Gastrocnemius medialis (tissue), 4 donors: ENCODE measurements around the gene DCTN3.

Experiments used
- POLR2A ChIP-seq, 2 donors: fragments of 450-650 bp; IDR thresholded peaks; one replicate each; pipeline ENCODE4 v1.6.1; 2017; ENCODE audit warnings: antibody characterized with exemption in 2 of 2, mild to moderate bottlenecking in 2 of 2, moderate library complexity in 2 of 2
- TF ChIP-seq, protein P1 (sequence below), 5 experiments: fragments of 450-650 bp in 3 of 5; fragments of 200-600 bp in 2 of 5; sonication (generic) in 2 of 5; IDR thresholded peaks in 4 of 5; conservative IDR thresholded peaks in 1 of 5; 1 replicate in 4 of 5; 2 replicates in 1 of 5; pipeline ENCODE4 v1.5.1; 2016 to 2019; ENCODE audit warnings: antibody characterized with exemption in 5 of 5, mild to moderate bottlenecking in 3 of 5, moderate library complexity in 3 of 5

- TF ChIP-seq POLR2A (IDR thresholded peaks at IDR 0.05) = no peak
- TF ChIP-seq, protein P1, sequence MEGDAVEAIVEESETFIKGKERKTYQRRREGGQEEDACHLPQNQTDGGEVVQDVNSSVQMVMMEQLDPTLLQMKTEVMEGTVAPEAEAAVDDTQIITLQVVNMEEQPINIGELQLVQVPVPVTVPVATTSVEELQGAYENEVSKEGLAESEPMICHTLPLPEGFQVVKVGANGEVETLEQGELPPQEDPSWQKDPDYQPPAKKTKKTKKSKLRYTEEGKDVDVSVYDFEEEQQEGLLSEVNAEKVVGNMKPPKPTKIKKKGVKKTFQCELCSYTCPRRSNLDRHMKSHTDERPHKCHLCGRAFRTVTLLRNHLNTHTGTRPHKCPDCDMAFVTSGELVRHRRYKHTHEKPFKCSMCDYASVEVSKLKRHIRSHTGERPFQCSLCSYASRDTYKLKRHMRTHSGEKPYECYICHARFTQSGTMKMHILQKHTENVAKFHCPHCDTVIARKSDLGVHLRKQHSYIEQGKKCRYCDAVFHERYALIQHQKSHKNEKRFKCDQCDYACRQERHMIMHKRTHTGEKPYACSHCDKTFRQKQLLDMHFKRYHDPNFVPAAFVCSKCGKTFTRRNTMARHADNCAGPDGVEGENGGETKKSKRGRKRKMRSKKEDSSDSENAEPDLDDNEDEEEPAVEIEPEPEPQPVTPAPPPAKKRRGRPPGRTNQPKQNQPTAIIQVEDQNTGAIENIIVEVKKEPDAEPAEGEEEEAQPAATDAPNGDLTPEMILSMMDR (IDR thresholded peaks at IDR 0.05 in 4 of 5, conservative IDR thresholded peaks at IDR 0.05 in 1 of 5) = peak; percentile 65 to 89 (median 86)
Observed at GRCh38 chr9:34633851-34634550, 13.7 kb upstream of the DCTN3 start.
